Ectodermal cell (in vitro differentiated cells): ENCODE measurements around the gene DENND1C.
A peak's percentile ranks its signal among the peaks of the same experiment; 100 is the strongest.

ENCODE experiments used
- H3K27ac ChIP-seq: 2 replicates; pipeline ENCODE4 v1.7.0; 2013; ENCODE audit warnings: mild to moderate bottlenecking, low read depth, low read length; ENCODE audit not compliant: insufficient read depth, poor library complexity, severe bottlenecking
- H3K27me3 ChIP-seq: 2 replicates; pipeline ENCODE4 v1.7.0; 2013; ENCODE audit warnings: mild to moderate bottlenecking, low read length; ENCODE audit not compliant: insufficient read depth, control insufficient read depth, poor library complexity, severe bottlenecking
- H3K36me3 ChIP-seq: one replicate; pipeline ENCODE4 v1.7.0; 2013; ENCODE audit warnings: low read length; ENCODE audit not compliant: control insufficient read depth, insufficient read depth
- H3K4me1 ChIP-seq: one replicate; pipeline ENCODE4 v1.7.0; 2013; ENCODE audit warnings: low read length; ENCODE audit not compliant: control insufficient read depth, insufficient read depth
- H3K4me3 ChIP-seq: 2 replicates; pipeline ENCODE4 v1.7.0; 2013; ENCODE audit warnings: low read depth, low read length, control low read depth; ENCODE audit not compliant: insufficient read depth
- H3K9me3 ChIP-seq: 2 replicates; pipeline ENCODE4 v1.7.0; 2013; ENCODE audit warnings: mild to moderate bottlenecking, low read length, moderate library complexity; ENCODE audit not compliant: control insufficient read depth
- WGBS, 2 experiments: methylation state at CpG; one replicate each; pipeline ENCODE4 v1.1.7; 2013; ENCODE audit warnings: missing lambda C conversion rate in 2 of 2; 5-methylcytosine and 5-hydroxymethylcytosine counted together

DENND1C gene

GRCh38 chr19:6464070-6464873 lies 17.3 kb downstream of the DENND1C start, which contains the start of gene CRB3:
CRB3 (plus strand) TSS chr19:6464271; CDS start chr19:6464702, 431 bp downstream.
- WGBS, 2 experiments: 2 to 3% methylated on average over 65 of the region's 65 CpGs
- H3K9me3 ChIP-seq: no peaks in the 10 kb centered on the region
- no peaks in the 10 kb centered on the region for H3K36me3 ChIP-seq
- H3K4me3 ChIP-seq: peak within 1 kb of the TSS; percentile 33
- peaks cover 49% of the 10 kb centered on the region for H3K27me3 ChIP-seq
- no peak within 1 kb of the TSS for H3K27ac ChIP-seq
- H3K4me1 ChIP-seq: peaks cover 6% of the 10 kb centered on the region

- peak overlapping the region; percentile 55 for H3K4me3 ChIP-seq
- peaks cover 10% of the 10 kb centered on the region for H3K36me3 ChIP-seq
- no peaks in the 10 kb centered on the region for H3K9me3 ChIP-seq
- WGBS, 2 experiments: 0% methylated on average over 57 of the region's 57 CpGs
- H3K27ac ChIP-seq: no peak overlapping the region
- H3K27me3 ChIP-seq: peaks cover 43% of the 10 kb centered on the region
- H3K4me1 ChIP-seq: peaks cover 12% of the 10 kb centered on the region
Measured at GRCh38 chr19:6460099-6460884, 21.3 kb downstream of the DENND1C start.

GRCh38 chr19:6459262-6460098 lies 22.1 kb downstream of the DENND1C start, which contains the start of gene SLC25A23:
SLC25A23 (minus strand) TSS chr19:6459792; CDS start chr19:6459628, 164 bp downstream.
- Histone ChIP-seq H3K9me3 (no peaks in the 10 kb centered on the region), H3K4me3 (peak within 1 kb of the TSS; percentile 55), H3K4me1 (peaks cover 7% of the 10 kb centered on the region), H3K27ac (no peak within 1 kb of the TSS), H3K27me3 (peaks cover 34% of the 10 kb centered on the region), H3K36me3 (peaks cover 18% of the 10 kb centered on the region)
- 1% methylated on average over 70 of the region's 70 CpGs for WGBS, 2 experiments

- 41 to 43% methylated on average over 16 of the region's 16 CpGs for WGBS, 2 experiments
- Histone ChIP-seq H3K27me3 (peaks cover 27% of the 10 kb centered on the region), H3K27ac (no peak overlapping the region), H3K9me3 (no peaks in the 10 kb centered on the region), H3K4me1 (peaks cover 6% of the 10 kb centered on the region), H3K36me3 (peaks cover 25% of the 10 kb centered on the region), H3K4me3 (peak overlapping the region; percentile 55)
Measured at GRCh38 chr19:6458695-6459261, 22.8 kb downstream of the DENND1C start.

GRCh38 chr19:6457958-6458694 lies 23.5 kb downstream of the DENND1C start:
- Histone ChIP-seq H3K4me1 (peaks cover 6% of the 10 kb centered on the region), H3K36me3 (peaks cover 29% of the 10 kb centered on the region), H3K4me3 (no peak overlapping the region), H3K27me3 (peaks cover 21% of the 10 kb centered on the region), H3K9me3 (no peaks in the 10 kb centered on the region), H3K27ac (no peak overlapping the region)
- WGBS, 2 experiments: 82 to 86% methylated on average over 17 of the region's 17 CpGs

- peaks cover 6% of the 10 kb centered on the region for H3K4me1 ChIP-seq
- no peaks in the 10 kb centered on the region for H3K9me3 ChIP-seq
- H3K36me3 ChIP-seq: peaks cover 29% of the 10 kb centered on the region
- 91 to 95% methylated on average over 15 of the region's 15 CpGs for WGBS, 2 experiments
- no peak overlapping the region for H3K27ac ChIP-seq
- peaks cover 6% of the 10 kb centered on the region for H3K27me3 ChIP-seq
- H3K4me3 ChIP-seq: no peak overlapping the region
Measured at GRCh38 chr19:6455924-6456323, 25.7 kb downstream of the DENND1C start.

GRCh38 chr19:6453951-6454565 lies 27.5 kb downstream of the DENND1C start:
- WGBS, 2 experiments: 94 to 95% methylated on average over 11 of the region's 11 CpGs
- H3K4me1 ChIP-seq: peaks cover 5% of the 10 kb centered on the region
- H3K36me3 ChIP-seq: peaks cover 29% of the 10 kb centered on the region
- H3K4me3 ChIP-seq: no peak overlapping the region
- peaks cover 5% of the 10 kb centered on the region for H3K27me3 ChIP-seq
- H3K27ac ChIP-seq: no peak overlapping the region
- H3K9me3 ChIP-seq: no peaks in the 10 kb centered on the region

- H3K4me3 ChIP-seq: no peak overlapping the region
- H3K4me1 ChIP-seq: no peaks in the 10 kb centered on the region
- H3K27me3 ChIP-seq: no peaks in the 10 kb centered on the region
- peaks cover 29% of the 10 kb centered on the region for H3K36me3 ChIP-seq
- WGBS, 2 experiments: 100% methylated on average over 2 of the region's 2 CpGs
- H3K27ac ChIP-seq: no peak overlapping the region
- no peaks in the 10 kb centered on the region for H3K9me3 ChIP-seq
Measured at GRCh38 chr19:6452899-6453298, 28.7 kb downstream of the DENND1C start.

- H3K4me3 ChIP-seq: no peak overlapping the region
- no peaks in the 10 kb centered on the region for H3K9me3 ChIP-seq
- WGBS, 2 experiments: 96% methylated on average over 19 of the region's 19 CpGs
- H3K36me3 ChIP-seq: peaks cover 29% of the 10 kb centered on the region
- no peaks in the 10 kb centered on the region for H3K4me1 ChIP-seq
- H3K27me3 ChIP-seq: no peaks in the 10 kb centered on the region
- no peak overlapping the region for H3K27ac ChIP-seq
Measured at GRCh38 chr19:6452223-6452614, 29.4 kb downstream of the DENND1C start.
